GM18508 (cell line): ENCODE measurements around the gene GAPDHS.

Experiments
- ATAC-seq: cut with Tn5 transposase; IDR thresholded peaks from one replicate; pipeline ENCODE4 v1.9.1; 2021; ENCODE audit warnings: moderate number of reproducible peaks; ENCODE audit not compliant: insufficient read depth, unreplicated experiment

Gene GAPDHS

DNA sequence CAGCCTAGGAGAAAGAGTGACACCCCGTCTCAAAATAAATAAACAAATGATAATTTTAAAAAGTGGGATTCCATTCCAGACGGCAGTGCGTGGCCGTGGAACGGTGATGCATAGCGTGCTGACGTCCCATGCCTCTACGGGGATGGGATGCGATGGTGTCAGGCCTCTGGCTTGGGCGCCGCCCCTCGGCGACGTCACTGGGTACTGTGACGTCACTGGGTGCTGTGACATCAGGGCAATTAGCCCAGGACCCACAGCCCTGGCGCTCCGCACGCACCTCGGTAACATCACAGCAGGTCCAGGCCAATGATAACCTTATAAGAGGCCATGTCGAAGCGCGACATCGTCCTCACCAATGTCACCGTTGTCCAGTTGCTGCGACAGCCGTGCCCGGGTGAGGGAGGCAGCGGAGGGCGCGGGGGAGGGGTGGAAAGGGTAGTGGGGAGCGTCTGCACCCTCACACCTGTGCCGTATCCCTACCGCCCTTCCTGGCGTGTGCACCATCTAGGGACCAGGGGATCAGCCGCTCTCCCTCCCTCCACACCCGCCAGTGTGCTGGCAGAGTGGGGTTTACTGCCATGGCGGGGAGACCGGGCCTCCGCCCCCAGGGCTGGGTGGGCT lies at the start of gene GAPDHS:
Gene GAPDHS (plus strand): TSS at position 256 of the 621 bp plus-strand sequence. CDS start 72 bp downstream, at position 328.
- no peak for ATAC-seq

DNA sequence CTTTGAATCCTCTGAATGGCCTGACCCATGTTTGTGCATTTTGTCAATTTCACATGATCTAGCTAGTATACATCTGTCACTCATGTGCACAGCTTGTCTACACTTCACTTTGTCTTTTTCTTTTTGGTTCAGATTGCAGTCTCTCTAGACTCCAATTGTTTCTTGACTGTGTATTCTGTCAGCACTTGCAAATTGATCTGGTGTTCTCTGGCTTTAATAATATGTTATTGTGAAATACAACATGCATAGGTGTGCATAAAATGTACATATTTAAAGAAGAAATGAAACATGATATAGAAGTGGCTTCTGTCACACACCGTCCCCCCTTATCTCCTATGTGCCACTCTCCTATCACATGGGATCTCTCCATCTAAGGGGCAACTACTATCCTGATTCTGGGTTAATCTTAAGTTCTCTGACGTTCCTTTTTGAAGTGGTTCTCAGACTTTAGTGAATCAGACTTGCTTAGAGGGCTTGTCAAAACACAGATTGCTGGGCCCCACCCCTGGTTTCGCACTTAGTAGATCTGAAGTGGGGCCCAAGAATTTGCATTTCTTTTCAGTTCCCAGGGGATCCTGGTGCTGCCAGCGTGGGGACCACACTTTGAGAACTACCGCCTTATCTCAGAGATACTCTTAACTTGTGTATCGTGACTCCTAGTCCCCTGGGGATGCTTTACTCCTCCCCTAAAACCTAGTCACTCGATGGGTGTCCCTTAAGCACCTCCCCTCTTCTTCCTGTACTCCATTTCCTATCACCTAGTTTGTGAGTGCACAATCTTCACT lies 48.8 kb upstream of the GAPDHS start:
- ATAC-seq: no peak

DNA sequence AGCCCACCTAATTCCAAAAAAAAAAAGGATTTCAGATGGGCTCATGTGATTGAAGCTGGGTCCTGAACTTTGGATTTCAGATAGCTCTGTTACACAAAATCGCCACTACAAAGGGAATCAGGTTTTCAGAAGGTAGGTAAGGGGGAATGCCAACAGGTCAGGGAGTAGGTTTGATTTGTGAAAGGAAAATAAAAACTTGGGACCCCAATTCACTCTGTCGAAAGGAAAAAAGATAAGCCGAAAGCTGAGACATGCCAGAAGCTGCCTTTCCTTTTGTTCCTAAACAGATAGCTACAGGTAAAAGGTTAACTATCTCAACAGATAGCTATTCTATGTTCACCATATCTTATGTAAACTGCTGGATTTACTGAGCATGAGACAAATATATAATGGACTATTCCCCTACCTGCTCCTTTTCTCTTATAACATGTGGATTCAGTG lies 47.0 kb upstream of the GAPDHS start:
- ATAC-seq: no peak

GRCh38 chr19:35487656-35488182 lies 45.5 kb upstream of the GAPDHS start:
- no peak for ATAC-seq

DNA sequence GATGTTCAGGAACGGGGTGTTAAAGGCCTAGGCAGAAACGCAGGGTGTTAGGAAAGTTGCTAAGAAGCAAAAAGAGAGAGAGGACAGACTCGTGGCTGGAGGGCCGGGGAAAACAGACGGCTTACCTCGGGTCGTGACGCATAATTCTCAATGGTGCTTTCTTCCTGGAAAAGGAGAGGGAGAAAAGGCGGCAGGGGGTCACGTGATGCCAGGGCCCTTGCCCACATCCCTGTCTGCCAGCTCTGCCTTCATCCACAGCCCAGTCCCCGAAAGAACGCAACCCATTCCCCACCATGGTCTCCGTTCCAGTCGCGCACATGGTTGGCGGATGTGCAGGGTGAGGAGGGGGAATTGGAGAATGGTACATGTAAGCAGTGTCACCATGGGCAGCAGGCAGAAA lies 44.6 kb upstream of the GAPDHS start:
- ATAC-seq: no peak

DNA sequence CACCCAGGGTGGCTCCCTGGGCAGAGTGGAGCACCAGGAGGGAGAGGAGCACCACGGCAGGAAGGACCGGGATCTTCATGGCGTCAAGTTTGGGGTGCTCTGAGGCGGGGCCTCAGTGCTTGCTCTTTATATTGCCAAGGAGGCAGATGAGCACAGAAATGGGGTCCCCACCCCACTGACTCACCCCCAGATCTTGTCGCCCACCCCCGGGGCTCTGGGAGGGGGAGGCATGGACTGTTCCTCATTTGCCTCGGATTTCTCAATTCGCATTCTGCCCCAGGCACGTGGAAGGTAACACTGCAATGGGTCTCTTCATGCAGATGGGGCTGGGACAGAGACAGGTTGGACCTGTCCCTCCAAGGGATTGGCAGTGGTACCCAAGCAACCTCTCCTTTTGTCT lies 42.9 kb upstream of the GAPDHS start, which contains the start of gene KRTDAP:
Gene KRTDAP (minus strand): TSS at position 101 of the 400 bp plus-strand sequence. CDS start 22 bp downstream, at position 79.
- ATAC-seq: no peak

- no peak for ATAC-seq
Measured at GRCh38 chr19:35491836-35492360, 41.4 kb upstream of the GAPDHS start.

GRCh38 chr19:35493971-35494370 lies 39.3 kb upstream of the GAPDHS start:
- ATAC-seq: no peak

GRCh38 chr19:35495107-35496064 lies 37.9 kb upstream of the GAPDHS start:
- ATAC-seq: no peak

GRCh38 chr19:35497406-35497805 lies 35.9 kb upstream of the GAPDHS start:
- ATAC-seq: no peak

DNA sequence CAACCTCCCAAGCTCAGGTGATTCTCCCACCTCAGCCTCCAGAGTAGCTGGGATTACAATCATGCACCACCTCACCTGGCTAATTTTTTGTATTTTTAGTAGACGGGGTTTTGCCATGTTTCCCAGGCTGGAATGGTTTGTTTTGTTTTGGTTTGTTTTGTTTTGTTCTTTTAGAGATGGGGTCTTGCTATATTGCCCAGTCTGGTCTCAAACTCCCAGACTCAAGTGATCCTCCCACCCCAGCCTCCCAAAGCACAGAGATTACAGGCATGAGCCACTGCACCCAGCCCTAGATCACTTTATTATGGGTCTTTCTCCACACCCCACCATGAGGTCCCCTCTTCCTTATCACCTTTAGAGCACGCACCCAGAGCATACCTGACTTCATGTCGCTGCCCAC lies 35.0 kb upstream of the GAPDHS start:
- no peak for ATAC-seq

- ATAC-seq: no peak
Measured at GRCh38 chr19:35498984-35499527, 34.2 kb upstream of the GAPDHS start.

GRCh38 chr19:35500611-35501010 lies 32.6 kb upstream of the GAPDHS start:
- ATAC-seq: no peak

GRCh38 chr19:35501684-35502083 lies 31.6 kb upstream of the GAPDHS start:
- no peak for ATAC-seq

DNA sequence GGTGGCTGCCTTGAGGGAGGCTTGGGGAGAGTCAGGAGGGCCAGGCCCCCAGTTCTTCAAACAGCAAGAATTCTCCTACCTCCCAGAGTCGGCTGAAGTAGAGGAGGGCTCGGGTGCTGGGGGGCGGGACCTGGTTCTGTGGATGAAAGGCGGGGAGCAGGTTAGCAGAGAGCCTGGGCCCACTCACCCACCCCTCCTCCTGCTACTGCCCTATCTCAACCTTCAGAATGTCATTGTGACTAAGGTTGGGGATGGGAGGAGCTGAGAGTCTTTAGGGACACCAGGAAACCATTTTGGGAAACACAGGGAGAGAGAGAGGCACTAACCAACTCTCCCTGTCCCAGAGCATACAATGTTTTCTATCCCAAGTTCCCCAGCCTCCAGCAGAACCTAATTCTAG lies 30.5 kb upstream of the GAPDHS start:
- ATAC-seq: no peak

DNA sequence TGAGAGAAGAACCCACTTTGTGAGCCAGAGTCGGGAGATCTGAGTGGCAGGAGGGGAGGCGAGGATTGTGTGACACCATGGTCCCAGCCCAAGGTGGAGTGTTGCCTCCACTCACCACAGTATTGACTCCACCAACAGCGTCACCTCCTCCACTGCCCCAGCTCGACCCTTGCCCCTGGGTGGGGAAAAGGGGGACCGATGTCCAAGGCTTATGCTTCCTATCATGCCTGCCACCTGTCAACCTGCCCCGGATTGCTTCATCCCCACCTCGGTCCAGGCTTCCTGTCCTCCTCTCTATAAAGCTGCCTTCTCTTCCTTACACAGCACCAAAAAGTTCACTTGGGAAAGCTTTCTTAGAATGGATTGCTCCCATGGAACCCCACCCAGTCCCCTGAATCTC lies 27.2 kb upstream of the GAPDHS start:
- no peak for ATAC-seq

GRCh38 chr19:35507561-35507960 lies 25.7 kb upstream of the GAPDHS start:
- no peak for ATAC-seq

DNA sequence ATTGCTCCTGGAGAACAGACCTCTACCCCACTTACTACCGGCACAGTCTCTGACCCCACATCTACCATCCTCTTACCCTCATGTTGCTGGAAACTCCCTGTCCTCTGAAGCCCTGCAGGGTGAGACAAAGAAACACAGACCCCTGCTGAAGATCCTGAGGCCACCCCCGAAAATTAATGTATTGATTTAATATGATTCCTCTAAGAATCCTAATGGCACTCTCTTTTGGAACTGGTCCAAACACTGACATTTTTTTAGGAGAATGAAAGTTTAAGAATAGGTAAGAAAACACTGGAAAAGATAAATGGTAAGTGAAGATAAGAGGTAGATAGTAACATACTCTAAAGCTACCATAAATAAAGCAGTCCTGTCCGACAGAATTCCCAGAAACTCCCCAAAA lies 25.1 kb upstream of the GAPDHS start:
- ATAC-seq: no peak

DNA sequence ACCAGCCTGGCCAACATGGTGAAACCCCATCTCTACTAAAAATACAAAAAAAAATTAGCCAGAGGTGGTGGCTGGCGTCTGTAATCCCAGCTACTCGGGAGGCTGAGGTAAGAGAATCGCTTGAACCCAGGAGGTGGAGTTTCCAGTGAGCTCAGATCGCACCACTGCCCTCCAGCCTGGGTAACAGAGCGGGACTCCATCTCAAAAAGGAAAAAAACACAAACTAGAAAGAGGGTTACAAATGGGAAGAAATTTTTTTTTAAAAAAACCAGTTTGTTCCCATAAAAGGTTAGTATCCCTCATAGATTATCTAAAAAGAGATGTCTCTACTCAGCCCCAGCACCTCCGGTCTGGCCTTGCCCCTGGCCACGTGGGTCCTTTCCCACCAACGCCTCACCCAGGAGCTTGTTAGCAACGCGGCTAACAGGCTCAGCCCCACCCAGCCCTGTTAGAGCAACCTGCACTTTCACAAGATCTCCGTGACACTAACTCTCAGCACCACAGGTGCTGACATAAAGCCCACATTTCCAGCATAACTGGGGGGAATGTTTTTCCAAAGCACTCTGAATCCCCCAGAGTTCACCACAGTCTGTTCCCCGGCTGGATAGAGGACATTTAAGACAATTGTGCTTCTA lies 24.1 kb upstream of the GAPDHS start:
- ATAC-seq: no peak
